H1 (cell line): ENCODE data around the gene PATJ. TPM values are rescaled to one million over a fixed set of nuclear protein-coding genes. Genes with fewer than 3 reads are reported as not detected.
A peak's percentile ranks its signal among the peaks of the same experiment; 100 is the strongest.
"Not testable (repeated sequence)": the region's sequence is repeated elsewhere in the genome, so short reads cannot be mapped to it uniquely, and the experiment has no call there.

Source experiments
- CTCF ChIA-PET: fragments of 300-600 bp; sonication (Branson Sonifier 250); formaldehyde crosslinking; loops from one replicate; lab custom pipeline; 2021; ENCODE audit not compliant: partially characterized antibody; lab: Charles Lee
- POLR2A ChIA-PET: fragments of 300-600 bp; sonication (Branson Sonifier 250); formaldehyde crosslinking; loops from one replicate; lab custom pipeline; 2021; ENCODE audit warnings: inconsistent platforms; ENCODE audit not compliant: partially characterized antibody; lab: Charles Lee
- DNase-seq, 2 experiments: peaks; one replicate each; pipeline versions ENCODE4 v3.0.0 to v3.0.0-alpha.2; 2010 to 2022; ENCODE audit warnings: low spot score in 2 of 2, low read depth in 1 of 2, mixed read lengths in 1 of 2
- FAIRE-seq: peaks from 2 replicates; lab custom pipeline; 2011; peaks lifted over from hg19 to GRCh38; lab: Jason Lieb, UNC
- H2AFZ ChIP-seq: 2 replicates; pipeline ENCODE4 v1.8.1; 2012; ENCODE audit warnings: low read length, inconsistent platforms
- H2AK5ac ChIP-seq: 2 replicates; pipeline ENCODE4 v1.6.1; 2013; ENCODE audit warnings: low read depth, low read length
- H2BK120ac ChIP-seq: replicated peaks from 2 replicates; pipeline ENCODE3; 2013; ENCODE audit warnings: low read depth, low read length, inconsistent platforms
- H2BK12ac ChIP-seq: 2 replicates; pipeline ENCODE4 v1.6.1; 2013; ENCODE audit warnings: low read depth, low read length
- H2BK15ac ChIP-seq: 2 replicates; pipeline ENCODE4 v1.6.1; 2013; ENCODE audit warnings: low read length
- H2BK20ac ChIP-seq: 2 replicates; pipeline ENCODE4 v1.6.1; 2013; ENCODE audit warnings: low read length
- H2BK5ac ChIP-seq: 2 replicates; pipeline ENCODE4 v1.6.1; 2013; ENCODE audit warnings: low read depth, low read length
- H3K14ac ChIP-seq: 2 replicates; pipeline ENCODE4 v1.6.1; 2013; ENCODE audit warnings: inconsistent platforms; ENCODE audit not compliant: insufficient read length
- H3K18ac ChIP-seq: 2 replicates; pipeline ENCODE4 v1.6.1; 2013; ENCODE audit warnings: low read length; ENCODE audit errors: extremely low read depth
- H3K23ac ChIP-seq: 2 replicates; pipeline ENCODE4 v1.6.1; 2013; ENCODE audit warnings: inconsistent platforms; ENCODE audit not compliant: insufficient read length
- H3K23me2 ChIP-seq: 2 replicates; pipeline ENCODE4 v1.6.1; 2013; ENCODE audit warnings: low read depth, low read length
- H3K27ac ChIP-seq: 2 replicates; pipeline ENCODE4 v1.6.1; 2011; ENCODE audit warnings: low read depth, low read length, inconsistent platforms
- H3K27me3 ChIP-seq, 4 experiments: replicated peaks in 1 of 4; 1 replicate in 1 of 4; 2 replicates in 3 of 4; pipeline versions ENCODE4 v1.6.1 to v1.8.1; 2011 to 2013; ENCODE audit warnings: low read length in 3 of 4, mild to moderate bottlenecking in 3 of 4, inconsistent platforms in 2 of 4, mixed read lengths in 2 of 4, moderate library complexity in 1 of 4; ENCODE audit not compliant: control insufficient read depth in 3 of 4, insufficient read depth in 3 of 4; ENCODE audit errors: extremely low read depth in 1 of 4
- H3K36me3 ChIP-seq, 4 experiments: 2 replicates each; pipeline versions ENCODE4 v1.6.1 to v1.8.1; 2011 to 2013; ENCODE audit warnings: mild to moderate bottlenecking in 4 of 4, low read length in 3 of 4, moderate library complexity in 2 of 4, control low read depth in 1 of 4, inconsistent platforms in 1 of 4; ENCODE audit not compliant: insufficient read depth in 4 of 4, control insufficient read depth in 2 of 4
- H3K4ac ChIP-seq: replicated peaks from 2 replicates; pipeline ENCODE3; 2013; ENCODE audit warnings: low read length, low read depth, mixed read lengths, inconsistent platforms; ENCODE audit not compliant: insufficient read length
- H3K4me1 ChIP-seq, 4 experiments: replicated peaks in 1 of 4; 1 replicate in 1 of 4; 2 replicates in 3 of 4; pipeline versions ENCODE4 v1.6.1 to v1.8.1; 2011 to 2013; ENCODE audit warnings: low read length in 3 of 4, inconsistent platforms in 2 of 4, mixed read lengths in 1 of 4; ENCODE audit not compliant: insufficient read depth in 4 of 4, control insufficient read depth in 3 of 4
- H3K4me2 ChIP-seq, 2 experiments: 2 replicates each; pipeline versions ENCODE4 v1.6.1 to v1.8.1; 2011 to 2013; ENCODE audit warnings: low read depth in 2 of 2, low read length in 2 of 2, control low read depth in 1 of 2, inconsistent platforms in 1 of 2, mild to moderate bottlenecking in 1 of 2; ENCODE audit not compliant: insufficient read depth in 1 of 2
- H3K4me3 ChIP-seq, 4 experiments: fragments of 200-600, 300-600 bp in 1 of 4; sonication (generic), shearing (Covaris generic), sonication (Bioruptor Twin) in 1 of 4; 2 replicates each; pipeline versions ENCODE4 v1.5.1 to v1.8.1; 2011 to 2016; ENCODE audit warnings: low read length in 4 of 4, low read depth in 3 of 4, control low read depth in 2 of 4, inconsistent platforms in 2 of 4, mild to moderate bottlenecking in 2 of 4, mixed read lengths in 1 of 4, moderate library complexity in 1 of 4; ENCODE audit not compliant: insufficient read depth in 2 of 4; ENCODE audit errors: extremely low read depth in 1 of 4
- H3K56ac ChIP-seq: replicated peaks from 2 replicates; pipeline ENCODE3; 2013; ENCODE audit warnings: low read depth, mild to moderate bottlenecking, mixed read lengths, low read length, inconsistent platforms; ENCODE audit not compliant: insufficient read length
- H3K79me1 ChIP-seq: 2 replicates; pipeline ENCODE4 v1.6.1; 2013; ENCODE audit warnings: low read depth, low read length, control low read depth
- H3K79me2 ChIP-seq, 2 experiments: 2 replicates each; pipeline versions ENCODE4 v1.6.1 to v1.8.1; 2012 to 2013; ENCODE audit warnings: low read length in 2 of 2, mild to moderate bottlenecking in 2 of 2, inconsistent platforms in 1 of 2; ENCODE audit not compliant: insufficient read depth in 2 of 2, control insufficient read depth in 1 of 2
- H3K9ac ChIP-seq, 4 experiments: replicated peaks in 1 of 4; 1 replicate in 1 of 4; 2 replicates in 3 of 4; pipeline versions ENCODE4 v1.6.1 to v1.8.1; 2011 to 2013; ENCODE audit warnings: low read depth in 3 of 4, low read length in 3 of 4, control low read depth in 2 of 4, mild to moderate bottlenecking in 2 of 4, moderate library complexity in 2 of 4, inconsistent platforms in 1 of 4; ENCODE audit errors: extremely low read depth in 1 of 4
- H3K9me3 ChIP-seq, 2 experiments: 2 replicates each; pipeline versions ENCODE4 v1.6.1 to v1.8.1; 2012 to 2013; ENCODE audit warnings: mild to moderate bottlenecking in 2 of 2, moderate library complexity in 2 of 2, control low read depth in 1 of 2, inconsistent platforms in 1 of 2, low read depth in 1 of 2, low read length in 1 of 2, mixed read lengths in 1 of 2; ENCODE audit not compliant: insufficient read depth in 2 of 2
- H4K20me1 ChIP-seq, 2 experiments: replicated peaks in 1 of 2; 2 replicates each; pipeline versions ENCODE3 to v1.8.1; 2011 to 2013; ENCODE audit warnings: inconsistent platforms in 2 of 2, low read length in 2 of 2, mild to moderate bottlenecking in 1 of 2; ENCODE audit not compliant: insufficient read depth in 2 of 2, control insufficient read depth in 1 of 2
- H4K5ac ChIP-seq: 2 replicates; pipeline ENCODE4 v1.6.1; 2013; ENCODE audit warnings: low read length, low read depth, mixed read lengths, inconsistent platforms; ENCODE audit not compliant: insufficient read length
- H4K8ac ChIP-seq: 2 replicates; pipeline ENCODE4 v1.8.0; 2013; ENCODE audit warnings: mild to moderate bottlenecking, moderate library complexity, low read length, inconsistent platforms; ENCODE audit not compliant: insufficient read depth; ENCODE audit errors: extremely low read depth
- H4K91ac ChIP-seq: replicated peaks from 2 replicates; pipeline ENCODE3; 2013; ENCODE audit warnings: low read length, mixed read lengths, inconsistent platforms; ENCODE audit not compliant: insufficient read length
- ASH2L ChIP-seq: fragments of 200-600, 300-600 bp; sonication (generic); IDR thresholded peaks from one replicate; pipeline ENCODE4 v1.7.1; 2017; ENCODE audit warnings: low read length
- TEAD4 ChIP-seq: IDR thresholded peaks from 2 replicates; pipeline ENCODE4 v1.6.1; 2012; ENCODE audit warnings: low read depth, low read length, inconsistent platforms, mixed read lengths
- WGBS, 2 experiments: shearing (Covaris generic) in 1 of 2; methylation state at CpG; one replicate each; pipeline versions ENCODE4 v1.1.6 to v1.1.7; 2013 to 2015; ENCODE audit warnings: low lambda C conversion rate in 2 of 2, mixed read lengths in 2 of 2, inconsistent platforms in 1 of 2, low coverage in 1 of 2, missing lambda C conversion rate in 1 of 2; ENCODE audit not compliant: insufficient replicate concordance in 2 of 2, insufficient coverage in 1 of 2, insufficient read length in 1 of 2; ENCODE audit errors: extremely low coverage in 1 of 2, missing lambda C conversion rate in 1 of 2; 5-methylcytosine and 5-hydroxymethylcytosine counted together
- polyA plus RNA-seq, 7 experiments: library from polyadenylated mRNA; depleted of rRNA in 3 of 7; stranded (reverse) in 5 of 7; unstranded in 2 of 7; fragments of >200 nt in 5 of 7; fragments of 200-250 nt in 2 of 7; gene quantifications; 1 replicate in 5 of 7; 2 replicates in 1 of 7; 4 replicates in 1 of 7; pipeline versions ENCODE4 v1.2.1 to v1.2.3, GENCODE V29; 2011 to 2013; ENCODE audit warnings: missing spikeins in 2 of 7, mixed read lengths in 2 of 7
- total RNA-seq: library from RNA; stranded (reverse); fragmentation: NEBNext Ultra II Directional; extraction: Animal tissue kit (Norgen Biotek cat#: 25700); gene quantifications from 2 replicates; pipeline ENCODE4 v1.2.1, GENCODE V29; 2021

PATJ gene
- total and polyA plus RNA-seq, 2 of the 8 experiments (the other 6 are each of a cell fraction or from before 2014, with no cell fraction given), result 8.2 to 55.6 TPM

DNA sequence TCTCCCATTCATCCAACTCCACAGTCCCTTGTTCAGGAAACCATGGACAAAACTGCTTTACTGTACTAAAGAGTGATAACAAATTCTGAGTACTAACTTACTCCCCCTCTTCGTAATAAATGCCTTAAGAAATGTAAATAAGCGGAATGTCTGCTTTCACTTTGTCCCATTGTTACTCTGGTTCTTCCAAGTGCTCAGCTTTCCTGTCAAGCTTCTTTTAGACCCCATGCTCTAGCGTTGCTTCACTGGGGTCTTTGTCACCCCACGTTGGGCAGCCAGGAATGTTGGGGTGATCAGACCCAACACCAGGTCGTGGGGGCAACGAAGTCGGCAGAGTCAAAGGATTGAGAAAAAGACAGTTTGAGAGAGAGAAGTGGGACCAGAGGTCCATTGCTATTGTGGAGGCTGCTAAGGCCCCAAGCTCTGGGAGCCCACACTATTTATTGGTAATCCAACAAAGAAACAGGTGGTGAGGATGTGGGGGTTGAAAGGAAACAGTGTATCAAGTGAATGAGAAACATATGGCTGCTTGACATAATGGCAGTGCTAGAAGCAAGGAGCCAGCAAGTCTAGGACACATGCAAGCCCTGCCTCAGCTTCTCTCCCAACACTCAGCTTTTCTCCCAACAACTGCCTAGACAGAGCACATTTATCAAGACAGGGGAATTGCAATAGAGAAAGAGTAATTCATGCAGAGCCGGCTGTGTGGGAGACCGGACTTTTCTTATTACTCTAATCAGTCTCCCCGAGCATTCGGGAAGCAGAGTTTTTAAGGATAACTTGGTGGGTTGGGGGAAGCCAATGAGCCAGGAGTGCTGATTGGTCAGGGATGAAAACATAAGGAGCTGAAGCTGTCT, 441.1 kb downstream of the PATJ start:
- peaks cover 11 to 28% (median 28%) of the 10 kb centered on the region in 4 experiments for H3K4me1 ChIP-seq
- peak overlapping the region; percentile 94 for H2BK120ac ChIP-seq
- not testable (repeated sequence) for DNase-seq, H3K14ac ChIP-seq, H3K9me3 ChIP-seq, H3K56ac ChIP-seq, H3K23me2 ChIP-seq, H3K9ac ChIP-seq, H3K23ac ChIP-seq, FAIRE-seq, H3K36me3 ChIP-seq, H3K79me1 ChIP-seq, H2AFZ ChIP-seq, H3K27me3 ChIP-seq, H2BK15ac ChIP-seq, H2AK5ac ChIP-seq, H3K79me2 ChIP-seq, H4K20me1 ChIP-seq
- peak overlapping the region in 2 of 4 experiments; percentile 6 to 48; a peak in 3 of 8 replicates for H3K4me3 ChIP-seq
- 35% methylated on average over 11 of the region's 11 CpGs; no CpG with 5 or more reads in 1 of the 2 experiments for WGBS, 2 experiments
- H3K18ac ChIP-seq, result peak overlapping the region; percentile 97
- H3K27ac ChIP-seq, result peak overlapping the region; percentile 54; the same call in 1 of the 2 replicates
- CTCF ChIA-PET, result interaction anchor here (0.6 to 3.8 kb wide), 7 partner anchors 8 to 25 kb away, joined by 3 to 20 read pairs (median 5); partner anchors contain the start of gene L1TD1
- H3K4ac ChIP-seq, result peak overlapping the region; percentile 87
- 0 out of 2 replicates have a peak, but pooled peaks have one; percentile 10 for TF ChIP-seq TEAD4
- TF ChIP-seq ASH2L, result peak; percentile 65
- H2BK20ac ChIP-seq, result peak overlapping the region; percentile 98
- H4K8ac ChIP-seq, result peak overlapping the region; percentile 73
- POLR2A ChIA-PET, result interaction anchor here (0.8 to 27.8 kb wide), 8 partner anchors 9 to 252 kb away, joined by 3 to 1232 read pairs (median 3); partner anchors contain the start of gene L1TD1
- peak overlapping the region; percentile 62 to 70 for H3K4me2 ChIP-seq
- H4K91ac ChIP-seq, result peak overlapping the region; percentile 94
- H2BK12ac ChIP-seq, result peak overlapping the region; percentile 88
- H4K5ac ChIP-seq, result peak overlapping the region; percentile 24
- peak overlapping the region; percentile 82; the same call in 1 of the 2 replicates for H2BK5ac ChIP-seq
